ENCODE measurements around the gene KLKB1. TPM values are rescaled to one million over a fixed set of nuclear protein-coding genes. Genes with fewer than 3 reads are reported as not detected.
A peak's percentile ranks its signal among the peaks of the same experiment; 100 is the strongest.

KLKB1 gene
- total and polyA plus RNA-seq, 2 donors: 0.44 to 1.5 TPM

DNA sequence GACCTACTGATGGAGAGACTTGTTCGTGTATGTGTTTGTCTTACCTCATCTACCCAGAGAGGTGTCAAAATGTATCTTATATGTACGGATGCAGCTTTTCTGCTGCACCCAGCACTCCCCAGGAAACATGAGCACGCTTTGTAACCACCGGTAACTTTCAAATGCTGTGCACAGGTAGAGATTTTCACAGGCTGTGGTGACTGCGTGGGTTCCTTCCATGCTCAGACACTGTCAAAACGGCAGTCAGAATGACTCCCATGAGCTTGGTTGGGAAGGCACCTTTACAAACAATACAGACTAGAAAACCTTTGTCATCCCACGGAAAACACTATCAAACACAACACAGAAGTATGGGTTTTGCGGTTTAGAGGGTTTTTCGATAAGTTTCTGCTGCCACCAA lies 66.9 kb downstream of the KLKB1 start:
- WGBS: 88% methylated on average over 9 of the region's 9 CpGs
- Histone ChIP-seq H3K27ac (ENCODE audit: low read depth) (no peak overlapping the region), H3K4me1 (ENCODE audit: insufficient read depth) (no peaks in the 10 kb centered on the region), H3K4me3 (ENCODE audit: low read depth, low read length) (no peak overlapping the region), H3K36me3 (ENCODE audit: insufficient read depth) (no peaks in the 10 kb centered on the region)
- no peak for DNase-seq (ENCODE audit: extremely low spot score)

DNA sequence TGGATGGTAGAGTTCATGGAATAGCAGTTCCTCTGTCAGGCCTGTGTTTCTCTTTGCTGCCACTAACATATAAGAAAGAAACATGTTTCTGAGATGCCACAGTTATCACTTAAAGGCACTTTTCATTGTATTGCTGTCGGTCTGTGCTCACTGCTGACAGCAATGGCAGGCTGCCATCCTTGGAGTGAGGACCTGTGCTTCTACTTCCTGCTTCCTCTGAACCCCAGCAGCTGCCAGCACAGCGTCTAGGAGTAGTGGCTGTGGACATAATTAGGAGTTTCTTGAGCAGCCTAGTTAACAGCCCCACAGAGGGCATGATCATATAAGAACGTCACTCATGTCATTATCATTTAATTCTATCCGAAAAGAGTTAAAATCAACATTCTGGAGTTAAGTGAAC lies 69.2 kb downstream of the KLKB1 start:
- DNase-seq (ENCODE audit: extremely low spot score): no peak
- H3K36me3 ChIP-seq (ENCODE audit: insufficient read depth): no peaks in the 10 kb centered on the region
- 50% methylated on average over 4 of the region's 4 CpGs for WGBS
- H3K4me1 ChIP-seq (ENCODE audit: insufficient read depth): no peaks in the 10 kb centered on the region
- H3K4me3 ChIP-seq (ENCODE audit: low read depth, low read length): no peak overlapping the region
- no peak overlapping the region for H3K27ac ChIP-seq (ENCODE audit: low read depth)

DNA sequence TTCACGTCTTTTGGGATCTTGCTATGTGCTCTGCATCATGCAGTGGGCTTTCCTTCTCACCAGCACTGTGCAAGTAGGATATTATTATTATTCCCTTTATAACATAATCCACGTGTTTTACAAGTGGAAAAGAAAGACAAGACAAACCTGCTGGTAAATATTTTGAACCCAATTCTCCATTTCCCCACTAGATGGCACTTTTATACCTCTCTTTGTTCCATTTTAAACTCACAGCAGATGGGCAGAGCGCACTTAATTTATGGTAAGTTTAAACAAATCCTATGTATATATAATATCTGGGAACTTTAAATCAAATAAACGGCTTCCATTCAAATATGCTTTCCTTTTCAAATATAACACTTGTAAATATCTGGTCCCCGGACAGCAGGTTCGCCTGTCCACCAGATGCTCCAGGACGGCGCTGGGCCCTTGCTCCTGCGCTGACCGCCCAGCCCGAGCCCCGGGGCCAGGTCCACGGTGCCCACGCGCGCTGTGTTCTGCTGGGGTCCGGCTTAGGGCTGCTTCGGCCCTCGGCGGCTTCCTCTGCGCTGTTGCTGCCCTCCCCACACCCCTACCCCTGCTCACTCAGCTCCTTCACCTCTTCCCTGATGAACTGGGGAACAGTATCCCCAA lies 69.8 kb downstream of the KLKB1 start:
- WGBS: 31% methylated on average over 21 of the region's 21 CpGs
- Histone ChIP-seq H3K36me3 (ENCODE audit: insufficient read depth) (no peaks in the 10 kb centered on the region), H3K27ac (ENCODE audit: low read depth) (no peak overlapping the region)

DNA sequence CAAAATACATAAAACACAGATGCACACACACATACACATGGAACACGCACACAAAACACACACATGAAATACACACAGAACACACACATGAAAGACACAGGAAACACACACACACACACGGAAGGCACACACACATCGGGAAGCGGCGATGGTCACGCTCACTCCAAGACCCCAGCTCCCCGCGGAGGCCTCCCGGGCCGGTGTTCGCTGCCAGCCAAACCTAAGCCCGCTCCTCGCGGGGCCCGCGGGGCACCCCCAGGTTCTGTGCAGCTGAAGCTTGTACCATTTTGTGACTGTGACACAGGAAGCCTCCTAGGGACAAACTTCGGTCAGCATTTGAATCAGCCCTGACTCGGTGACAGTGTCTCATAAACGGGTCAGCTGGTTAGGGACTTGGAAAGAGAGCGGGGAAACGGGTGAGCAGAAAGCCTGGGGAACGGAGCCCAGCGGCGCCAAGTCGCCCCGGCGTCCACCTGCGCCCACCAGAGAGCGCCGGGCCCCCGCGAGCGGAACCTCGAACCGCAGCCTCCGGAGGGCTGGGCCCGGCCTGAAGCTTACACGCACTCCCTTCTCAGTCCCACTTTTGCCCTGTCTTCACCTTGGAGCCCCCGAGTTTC lies 70.8 kb downstream of the KLKB1 start:
- H3K36me3 ChIP-seq (ENCODE audit: insufficient read depth): no peaks in the 10 kb centered on the region
- H3K4me3 ChIP-seq (ENCODE audit: low read depth, low read length): no peak overlapping the region
- WGBS: 39% methylated on average over 39 of the region's 39 CpGs
- DNase-seq (ENCODE audit: extremely low spot score): no peak
- H3K27ac ChIP-seq (ENCODE audit: low read depth): no peak overlapping the region
- no peaks in the 10 kb centered on the region for H3K4me1 ChIP-seq (ENCODE audit: insufficient read depth)

More for the DNA sequence above, 69.8 kb downstream of the KLKB1 start:
- peak; percentile 49 for DNase-seq (ENCODE audit: extremely low spot score)
- no peak overlapping the region for H3K4me3 ChIP-seq (ENCODE audit: low read depth, low read length)
- H3K4me1 ChIP-seq (ENCODE audit: insufficient read depth): no peaks in the 10 kb centered on the region

DNA sequence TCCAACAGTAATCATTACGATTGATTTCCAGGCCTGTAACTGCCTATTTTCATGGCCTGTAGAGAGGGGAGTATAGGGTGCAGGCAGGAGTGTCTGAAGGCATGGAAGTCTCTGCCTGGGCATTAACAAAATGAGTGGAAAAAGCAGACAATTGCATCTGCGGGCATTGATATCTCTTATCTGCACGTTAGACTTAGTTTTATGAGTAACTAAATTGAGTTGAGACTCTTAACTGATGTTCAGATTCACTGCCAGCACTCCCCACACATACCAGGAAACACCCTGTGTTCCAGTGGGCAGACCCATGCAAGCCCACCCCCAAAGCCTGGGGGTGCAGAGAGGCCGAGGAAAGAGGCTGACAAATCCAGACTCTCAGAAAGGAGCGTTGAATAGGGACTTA lies 72.0 kb downstream of the KLKB1 start:
- Histone ChIP-seq H3K4me1 (ENCODE audit: insufficient read depth) (no peaks in the 10 kb centered on the region), H3K36me3 (ENCODE audit: insufficient read depth) (no peaks in the 10 kb centered on the region), H3K4me3 (ENCODE audit: low read depth, low read length) (no peak overlapping the region), H3K27ac (ENCODE audit: low read depth) (no peak overlapping the region)
- no peak for DNase-seq (ENCODE audit: extremely low spot score)
- 77% methylated on average over 5 of the region's 5 CpGs for WGBS

DNA sequence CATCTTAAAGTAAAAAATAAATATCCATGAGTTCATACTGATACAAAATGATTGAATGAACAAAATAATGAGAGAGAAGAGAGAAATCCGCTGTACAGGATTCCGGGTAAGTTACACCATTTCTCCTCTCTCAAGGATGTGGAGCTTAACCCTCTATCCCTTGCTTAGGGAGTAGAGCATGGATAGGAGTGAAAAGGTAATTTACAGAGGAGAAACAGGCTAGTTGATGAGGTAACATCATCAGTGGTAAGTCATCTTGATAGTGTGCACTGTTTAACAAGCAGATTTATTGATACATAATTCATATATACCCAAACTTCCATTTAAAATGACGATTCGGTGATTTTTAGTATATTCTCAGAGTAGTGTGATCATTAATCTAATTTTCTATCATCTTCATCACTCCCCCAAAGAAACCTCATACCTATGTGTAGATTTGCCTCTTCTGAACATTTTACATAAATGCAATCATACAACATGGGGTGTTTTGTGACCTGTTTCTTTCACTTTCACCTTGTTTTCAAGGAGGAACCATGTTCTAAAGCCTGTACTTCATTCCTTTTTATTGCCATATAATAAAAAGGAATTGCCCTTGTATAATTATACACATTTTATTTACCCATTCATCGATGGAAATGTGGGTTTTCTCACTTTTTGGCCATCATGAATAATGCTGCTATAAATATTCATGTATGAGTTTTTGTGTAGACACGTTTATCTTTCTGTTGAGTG lies 73.5 kb downstream of the KLKB1 start:
- no peak overlapping the region for H3K27ac ChIP-seq (ENCODE audit: low read depth)
- DNase-seq (ENCODE audit: extremely low spot score): no peak
- H3K36me3 ChIP-seq (ENCODE audit: insufficient read depth): no peaks in the 10 kb centered on the region
- H3K4me3 ChIP-seq (ENCODE audit: low read depth, low read length): no peak overlapping the region
- 79% methylated on average over 6 of the region's 6 CpGs for WGBS
- H3K4me1 ChIP-seq (ENCODE audit: insufficient read depth): no peaks in the 10 kb centered on the region

DNA sequence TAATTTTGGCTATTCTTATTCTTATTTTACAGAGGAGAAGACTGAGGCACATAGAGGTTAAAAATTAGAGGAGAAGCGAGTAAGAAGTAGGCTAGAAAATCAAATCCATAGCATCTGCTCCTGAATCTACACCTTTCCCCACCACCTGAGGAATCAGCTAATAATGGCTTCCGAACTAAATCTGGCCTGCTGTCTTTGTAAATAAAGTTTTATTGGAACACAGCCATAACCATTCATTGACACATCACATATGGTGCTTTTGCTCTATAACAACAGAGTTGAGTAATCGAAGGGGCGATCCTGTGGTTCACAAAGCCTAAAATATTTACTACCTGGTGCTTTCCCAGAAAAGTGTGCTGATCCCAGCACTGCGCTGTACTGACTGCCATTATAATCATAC lies 76.9 kb downstream of the KLKB1 start:
- 81% methylated on average over 5 of the region's 5 CpGs for WGBS

DNA sequence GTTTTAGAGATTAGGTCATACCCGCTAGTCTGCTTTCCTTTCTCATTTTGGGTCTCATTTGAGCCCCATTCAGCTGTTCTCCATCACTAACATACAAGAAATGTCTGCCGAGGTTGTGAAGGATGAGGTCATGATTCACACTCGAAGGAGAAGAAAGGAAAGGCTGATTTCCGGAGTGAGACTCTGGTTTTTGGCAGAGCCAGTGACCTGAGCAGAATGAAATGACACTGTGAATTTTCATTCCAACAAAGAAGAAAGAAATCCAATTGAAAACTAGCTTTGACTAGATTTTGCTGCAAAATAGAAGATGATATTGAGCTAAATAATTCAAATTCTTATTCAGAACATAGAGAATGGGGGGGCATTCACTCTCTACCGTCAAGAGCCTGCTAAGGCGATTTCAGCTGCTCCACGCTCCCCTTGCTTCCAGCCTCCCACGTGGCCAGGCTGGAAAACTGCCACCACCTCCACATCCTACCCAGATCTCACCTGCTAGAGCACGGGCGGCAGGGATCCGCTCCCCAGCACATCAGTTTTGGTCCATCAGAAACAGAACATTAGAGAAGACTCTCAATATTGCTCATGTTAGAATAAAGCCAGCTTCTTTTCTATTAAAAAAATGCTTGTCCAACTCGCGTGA lies 77.7 kb downstream of the KLKB1 start:
- DNase-seq (ENCODE audit: extremely low spot score): no peak
- 47% methylated on average over 13 of the region's 13 CpGs for WGBS
- Histone ChIP-seq H3K36me3 (ENCODE audit: insufficient read depth) (no peaks in the 10 kb centered on the region), H3K4me1 (ENCODE audit: insufficient read depth) (no peaks in the 10 kb centered on the region), H3K27ac (ENCODE audit: low read depth) (no peak overlapping the region), H3K4me3 (ENCODE audit: low read depth, low read length) (no peak overlapping the region)

More for the DNA sequence above, 76.9 kb downstream of the KLKB1 start:
- no peak for DNase-seq (ENCODE audit: extremely low spot score)
- Histone ChIP-seq H3K4me1 (ENCODE audit: insufficient read depth) (no peaks in the 10 kb centered on the region), H3K36me3 (ENCODE audit: insufficient read depth) (no peaks in the 10 kb centered on the region), H3K27ac (ENCODE audit: low read depth) (no peak overlapping the region), H3K4me3 (ENCODE audit: low read depth, low read length) (no peak overlapping the region)

DNA sequence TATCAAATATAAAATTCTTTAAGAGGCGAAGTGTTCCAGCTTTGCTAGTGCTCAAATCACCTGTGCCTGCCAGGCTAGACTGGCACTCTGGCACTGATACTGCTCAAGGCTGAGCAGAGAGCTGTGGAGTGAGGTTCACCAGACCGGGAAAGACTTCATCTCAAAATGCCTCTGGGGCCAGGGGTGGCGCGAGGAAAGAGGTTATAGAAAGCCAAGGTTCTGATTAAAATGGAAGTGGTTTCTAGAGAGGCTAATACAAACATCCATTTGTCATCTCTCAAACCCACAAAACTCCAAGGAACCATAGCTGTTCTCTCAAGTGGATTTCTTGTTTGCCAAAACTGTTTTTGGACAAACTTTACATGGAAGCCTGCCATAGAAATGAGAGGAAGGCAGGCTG lies 80.2 kb downstream of the KLKB1 start:
- Histone ChIP-seq H3K36me3 (ENCODE audit: insufficient read depth) (no peaks in the 10 kb centered on the region), H3K4me3 (ENCODE audit: low read depth, low read length) (no peak overlapping the region), H3K4me1 (ENCODE audit: insufficient read depth) (no peaks in the 10 kb centered on the region), H3K27ac (ENCODE audit: low read depth) (no peak overlapping the region)
- 50% methylated on average over 4 of the region's 4 CpGs for WGBS
- no peak for DNase-seq (ENCODE audit: extremely low spot score)

DNA sequence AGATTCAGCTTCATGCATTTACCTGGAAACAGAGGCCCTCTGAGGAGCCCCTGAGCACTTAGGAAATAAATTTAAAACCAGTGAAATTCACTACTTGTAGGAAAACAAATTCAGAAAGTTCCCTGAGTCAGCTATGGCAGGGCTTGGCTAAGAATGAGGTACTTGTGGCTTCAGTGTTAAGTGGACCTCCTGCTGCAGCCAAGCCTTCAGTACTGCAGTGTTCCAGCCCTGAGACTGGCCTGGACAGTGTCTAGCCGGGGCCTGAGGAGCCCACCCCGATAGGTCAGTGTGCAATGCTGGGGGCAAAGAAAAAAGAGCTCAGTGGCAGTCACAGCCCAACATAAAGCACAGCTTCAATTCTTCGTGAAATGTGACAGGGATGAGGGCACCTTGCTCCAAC lies 80.6 kb downstream of the KLKB1 start:
- H3K36me3 ChIP-seq (ENCODE audit: insufficient read depth): no peaks in the 10 kb centered on the region
- no peak overlapping the region for H3K27ac ChIP-seq (ENCODE audit: low read depth)
- no peak for DNase-seq (ENCODE audit: extremely low spot score)
- H3K4me3 ChIP-seq (ENCODE audit: low read depth, low read length): no peak overlapping the region
- WGBS: 57% methylated on average over 3 of the region's 3 CpGs
- H3K4me1 ChIP-seq (ENCODE audit: insufficient read depth): no peaks in the 10 kb centered on the region

Other genes with a start within 250 kb of the KLKB1 start
- gene TLR3, start 158.4 kb upstream of the KLKB1 start, total RNA-seq: 20.4 TPM
- gene TLR3, start 158.4 kb upstream of the KLKB1 start, polyA plus RNA-seq: 4.7 TPM
- 17.4 TPM for gene FAM149A, start 122.8 kb upstream of the KLKB1 start, total RNA-seq
- 16.1 TPM for gene FAM149A, start 122.8 kb upstream of the KLKB1 start, polyA plus RNA-seq
- 28.2 TPM for gene CYP4V2, start 35.9 kb upstream of the KLKB1 start, total RNA-seq
- gene CYP4V2, start 35.9 kb upstream of the KLKB1 start, polyA plus RNA-seq: 17.9 TPM
- gene F11, start 38.7 kb downstream of the KLKB1 start, total RNA-seq: not detected
- gene F11, start 38.7 kb downstream of the KLKB1 start, polyA plus RNA-seq: 0.04 TPM

Measured in urinary bladder (tissue), 4 donors.